T-helper 2 cell treated with Interferon-gamma antibody and Interleukin-4, amounts not matched to agents 5 μg/mL and 100 μg/mL, for 36 hours (primary cell): Measurements from ENCODE around the gene EDN1.
A peak's percentile ranks its signal among the peaks of the same experiment; 100 is the strongest.

Experiments used
- DNase-seq: peaks from one replicate; pipeline ENCODE4 v3.0.0; 2021; ENCODE audit warnings: low spot score
- H3K27ac Mint-ChIP-seq: one replicate; pipeline ENCODE4 v1.8.0; 2021; ENCODE audit warnings: mild to moderate bottlenecking, mixed read lengths
- H3K27me3 Mint-ChIP-seq: one replicate; pipeline ENCODE4 v1.8.0; 2021; ENCODE audit warnings: low read depth, mixed read lengths
- H3K36me3 Mint-ChIP-seq: one replicate; pipeline ENCODE4 v1.8.0; 2021; ENCODE audit warnings: low read depth, mixed read lengths
- H3K4me1 Mint-ChIP-seq: one replicate; pipeline ENCODE4 v1.8.0; 2021; ENCODE audit warnings: low read depth, mixed read lengths
- H3K4me3 Mint-ChIP-seq: one replicate; pipeline ENCODE4 v1.8.0; 2022; ENCODE audit warnings: mild to moderate bottlenecking, moderate library complexity, mixed read lengths
- H3K9me3 Mint-ChIP-seq: one replicate; pipeline ENCODE4 v1.8.0; 2021; ENCODE audit warnings: mixed read lengths

EDN1 gene

DNA sequence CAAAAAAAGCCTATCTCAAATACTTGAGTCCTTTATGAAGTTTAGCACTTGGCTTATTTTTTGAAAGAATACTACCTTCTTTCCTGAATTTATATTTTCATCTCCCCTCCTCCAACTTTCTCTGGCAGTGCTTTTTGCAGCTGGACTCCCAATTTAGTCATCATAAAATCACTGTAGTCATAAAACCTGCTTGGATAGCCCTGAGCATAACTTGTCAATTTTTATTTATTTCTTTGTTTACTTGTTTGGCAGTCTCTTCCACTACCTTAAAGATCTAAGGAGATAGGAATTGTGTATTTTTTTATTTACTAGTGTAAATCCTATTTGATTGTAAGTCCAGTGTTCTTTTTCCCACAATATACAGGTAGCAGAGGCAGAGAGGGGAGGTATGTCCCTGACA lies 11.2 kb upstream of the EDN1 start:
- Mint-ChIP-seq H3K9me3 (no peaks in the 10 kb centered on the region), H3K27ac (no peak overlapping the region), H3K27me3 (peaks cover 22% of the 10 kb centered on the region), H3K4me3 (no peak overlapping the region), H3K4me1 (peaks cover 6% of the 10 kb centered on the region), H3K36me3 (no peaks in the 10 kb centered on the region)
- DNase-seq = no peak

DNA sequence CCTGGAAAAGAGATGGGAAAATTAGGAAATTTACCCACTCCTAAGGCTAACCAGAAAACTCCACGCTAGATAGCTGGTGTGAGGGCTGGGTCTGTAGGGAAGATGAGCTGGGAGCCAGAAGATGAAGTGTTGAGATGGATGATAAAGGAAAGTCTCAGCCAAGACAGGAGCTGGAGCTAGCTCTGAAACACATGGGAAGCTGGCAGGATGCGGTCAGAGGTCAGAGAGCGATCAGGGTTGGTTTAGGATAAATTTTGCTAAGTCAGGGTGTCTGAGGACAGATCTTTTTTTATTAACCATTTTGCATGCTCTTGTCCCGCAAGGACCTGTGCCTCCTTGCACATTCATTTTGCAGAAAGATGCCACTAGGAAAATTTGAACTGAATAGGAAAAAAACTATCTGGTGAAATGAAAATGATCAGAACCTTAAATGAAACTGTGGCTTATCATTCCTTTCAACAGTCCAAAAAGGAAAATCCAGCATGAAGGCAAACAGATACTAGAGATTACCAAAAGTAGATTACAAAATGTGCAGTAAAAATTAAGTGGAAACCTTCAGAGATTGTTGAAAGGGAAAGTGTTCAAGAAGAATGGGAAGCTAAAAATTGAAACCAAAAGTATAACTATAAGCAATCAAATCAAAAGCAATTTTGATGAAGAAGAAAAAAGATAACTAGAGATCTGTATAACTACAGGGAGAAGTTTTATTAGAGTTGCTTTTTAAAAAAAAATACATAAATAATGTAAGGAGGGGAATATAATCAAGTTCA lies 10.7 kb upstream of the EDN1 start:
- no peak for DNase-seq
- peaks cover 22% of the 10 kb centered on the region for H3K27me3 Mint-ChIP-seq
- H3K36me3 Mint-ChIP-seq = no peaks in the 10 kb centered on the region
- peaks cover 6% of the 10 kb centered on the region for H3K4me1 Mint-ChIP-seq
- no peaks in the 10 kb centered on the region for H3K9me3 Mint-ChIP-seq
- H3K4me3 Mint-ChIP-seq = no peak overlapping the region
- H3K27ac Mint-ChIP-seq = no peak overlapping the region

DNA sequence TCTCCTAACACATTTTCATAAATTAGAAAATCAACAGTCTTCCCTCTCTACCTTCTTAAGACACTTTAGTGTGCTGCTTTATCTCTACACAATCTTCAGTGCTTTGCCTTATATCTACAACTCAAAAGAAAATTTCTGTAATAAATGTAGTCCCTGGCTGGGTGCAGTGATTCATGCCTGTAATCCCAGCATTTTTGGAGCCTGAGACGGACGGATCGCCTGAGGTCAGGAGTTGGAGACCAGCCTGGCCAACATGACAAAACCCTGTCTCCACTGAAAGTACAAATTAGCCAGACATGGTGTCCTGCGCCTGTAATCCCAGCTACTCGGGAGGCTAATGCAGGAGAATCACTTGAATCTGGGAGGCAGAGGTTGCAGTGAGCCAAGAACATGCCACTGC lies 9.7 kb upstream of the EDN1 start:
- H3K27me3 Mint-ChIP-seq = peaks cover 22% of the 10 kb centered on the region
- no peak for DNase-seq
- no peak overlapping the region for H3K4me3 Mint-ChIP-seq
- H3K27ac Mint-ChIP-seq = no peak overlapping the region
- no peaks in the 10 kb centered on the region for H3K9me3 Mint-ChIP-seq
- H3K4me1 Mint-ChIP-seq = peaks cover 6% of the 10 kb centered on the region
- H3K36me3 Mint-ChIP-seq = no peaks in the 10 kb centered on the region

DNA sequence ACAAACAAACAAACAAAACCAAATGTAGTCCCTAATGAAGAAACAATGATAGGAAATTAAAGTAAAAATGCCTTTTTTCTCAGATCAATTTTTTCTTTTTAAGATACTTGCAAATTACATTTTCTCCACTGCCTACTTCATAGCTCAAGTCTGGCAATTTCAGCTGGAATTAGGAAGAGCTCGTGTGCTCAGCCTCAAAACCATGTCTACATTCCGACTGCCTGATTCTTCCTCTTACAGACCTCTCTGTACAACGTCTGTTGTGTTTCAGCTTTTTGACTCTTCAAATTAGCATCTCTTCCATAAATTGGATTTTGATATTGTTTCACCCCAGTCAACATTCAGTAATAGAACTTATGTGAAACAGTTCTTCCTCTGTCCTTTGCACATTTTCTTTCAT lies 9.3 kb upstream of the EDN1 start:
- Mint-ChIP-seq H3K9me3 (no peaks in the 10 kb centered on the region), H3K36me3 (no peaks in the 10 kb centered on the region), H3K27me3 (peaks cover 22% of the 10 kb centered on the region), H3K4me1 (peaks cover 6% of the 10 kb centered on the region), H3K4me3 (no peak overlapping the region), H3K27ac (no peak overlapping the region)
- DNase-seq = no peak

DNA sequence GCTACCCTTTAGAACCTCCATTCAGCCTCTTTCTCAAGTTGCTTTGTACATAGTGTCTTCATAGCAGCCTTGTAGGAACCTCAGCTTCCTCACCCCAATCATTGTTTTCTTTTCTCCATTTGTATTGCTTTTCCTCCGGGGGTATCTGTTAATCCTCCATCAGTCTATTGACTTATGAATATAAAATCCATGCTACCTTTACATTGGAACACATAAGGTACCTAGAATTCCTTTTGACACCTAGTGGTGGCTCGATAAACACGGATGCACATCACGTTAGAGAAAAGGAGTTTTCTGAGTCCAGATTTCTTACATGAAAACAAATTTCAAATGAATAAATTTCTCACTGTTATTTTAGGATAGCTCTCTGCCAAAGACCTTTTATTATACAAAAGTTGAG lies 6.3 kb upstream of the EDN1 start:
- H3K4me1 Mint-ChIP-seq = peaks cover 6% of the 10 kb centered on the region
- peaks cover 23% of the 10 kb centered on the region for H3K27me3 Mint-ChIP-seq
- H3K27ac Mint-ChIP-seq = no peak overlapping the region
- H3K36me3 Mint-ChIP-seq = no peaks in the 10 kb centered on the region
- H3K4me3 Mint-ChIP-seq = no peak overlapping the region
- no peaks in the 10 kb centered on the region for H3K9me3 Mint-ChIP-seq
- DNase-seq = no peak

DNA sequence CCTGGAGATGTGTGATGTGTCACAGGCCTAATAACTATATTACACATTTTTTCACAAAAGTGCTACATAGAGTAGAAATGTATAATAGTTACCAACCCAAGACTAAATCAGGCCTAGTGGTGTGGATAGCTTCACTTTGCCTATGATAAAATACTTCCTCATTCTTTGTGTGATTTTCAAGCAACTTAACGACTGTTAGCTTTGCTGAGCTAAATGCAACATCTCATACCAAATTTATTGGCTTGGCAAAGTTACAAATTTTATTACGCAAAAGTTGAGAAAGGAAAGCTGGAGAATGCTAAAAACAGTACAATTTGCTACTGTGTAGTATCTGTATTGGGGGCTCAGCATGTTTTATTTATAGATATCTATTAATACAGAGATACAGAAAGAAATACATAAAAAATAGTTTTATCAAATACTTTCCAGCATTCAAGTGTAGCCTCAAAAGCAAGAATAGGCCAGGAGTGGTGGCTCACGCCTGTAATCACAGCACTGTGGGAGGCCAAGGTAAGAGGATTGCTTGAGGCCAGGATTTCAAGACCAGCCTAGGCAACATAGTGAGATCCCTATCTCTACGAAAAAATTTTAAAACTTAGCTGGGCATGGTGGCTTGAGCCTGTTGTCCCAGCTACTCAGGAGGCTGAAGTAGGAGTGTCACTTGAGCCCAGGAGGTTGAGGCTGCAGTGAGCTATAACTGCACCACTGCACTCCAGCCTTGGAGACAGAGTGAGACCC lies 3.6 kb upstream of the EDN1 start:
- Mint-ChIP-seq H3K36me3 (no peaks in the 10 kb centered on the region), H3K27me3 (peaks cover 39% of the 10 kb centered on the region)
- no peak for DNase-seq

DNA sequence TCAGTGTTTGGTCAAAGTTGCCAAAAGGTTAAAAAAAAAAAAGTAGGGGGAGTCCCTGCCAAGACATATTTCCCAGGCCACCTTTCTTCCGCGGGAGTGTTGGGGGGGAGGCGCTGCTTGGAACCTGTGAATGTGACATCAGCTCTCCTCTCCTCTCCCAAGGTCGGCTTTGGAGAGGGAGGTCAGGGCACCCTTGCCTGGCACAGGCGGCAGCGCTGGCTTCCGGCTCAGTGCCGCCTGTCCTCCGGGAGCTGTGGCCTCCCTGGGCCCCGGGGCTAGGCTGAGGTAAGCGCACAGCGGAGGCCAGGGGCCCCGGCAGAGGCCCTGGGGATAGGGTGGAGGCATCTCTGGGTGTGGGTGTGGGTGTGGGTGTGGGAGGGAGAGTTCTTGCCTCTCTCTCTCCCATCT lies 1.9 kb upstream of the EDN1 start:
- H3K9me3 Mint-ChIP-seq = no peaks in the 10 kb centered on the region
- DNase-seq = no peak
- H3K27ac Mint-ChIP-seq = no peak overlapping the region
- H3K27me3 Mint-ChIP-seq = peaks cover 45% of the 10 kb centered on the region
- H3K4me1 Mint-ChIP-seq = peaks cover 19% of the 10 kb centered on the region
- no peak overlapping the region for H3K4me3 Mint-ChIP-seq
- no peaks in the 10 kb centered on the region for H3K36me3 Mint-ChIP-seq

More for the DNA sequence above, 3.6 kb upstream of the EDN1 start:
- Mint-ChIP-seq H3K4me3 (no peak overlapping the region), H3K4me1 (peaks cover 17% of the 10 kb centered on the region), H3K27ac (no peak overlapping the region), H3K9me3 (no peaks in the 10 kb centered on the region)

DNA sequence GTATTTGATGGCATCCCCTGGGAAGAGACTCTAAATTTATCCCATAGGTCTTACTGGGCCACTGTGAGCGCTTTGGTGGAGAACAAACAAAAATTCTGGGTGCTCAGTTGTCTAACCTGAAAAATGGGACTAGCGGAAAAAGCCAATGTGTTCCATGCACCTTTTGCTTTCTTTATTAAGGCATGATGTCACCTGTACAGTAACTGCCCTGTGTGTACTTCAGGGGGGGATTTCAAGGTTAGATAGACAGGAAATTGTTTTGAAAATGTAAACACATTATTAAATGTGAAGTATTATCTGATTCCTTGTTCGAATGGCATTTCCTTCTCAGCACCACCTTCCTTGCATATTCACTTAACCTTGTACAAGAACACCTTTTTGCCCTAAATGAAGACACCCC lies 1.2 kb upstream of the EDN1 start:
- DNase-seq = no peak
- Mint-ChIP-seq H3K4me3 (peak overlapping the region; percentile 87), H3K4me1 (peaks cover 19% of the 10 kb centered on the region), H3K9me3 (no peaks in the 10 kb centered on the region), H3K27me3 (peaks cover 50% of the 10 kb centered on the region), H3K36me3 (no peaks in the 10 kb centered on the region), H3K27ac (no peak overlapping the region)

DNA sequence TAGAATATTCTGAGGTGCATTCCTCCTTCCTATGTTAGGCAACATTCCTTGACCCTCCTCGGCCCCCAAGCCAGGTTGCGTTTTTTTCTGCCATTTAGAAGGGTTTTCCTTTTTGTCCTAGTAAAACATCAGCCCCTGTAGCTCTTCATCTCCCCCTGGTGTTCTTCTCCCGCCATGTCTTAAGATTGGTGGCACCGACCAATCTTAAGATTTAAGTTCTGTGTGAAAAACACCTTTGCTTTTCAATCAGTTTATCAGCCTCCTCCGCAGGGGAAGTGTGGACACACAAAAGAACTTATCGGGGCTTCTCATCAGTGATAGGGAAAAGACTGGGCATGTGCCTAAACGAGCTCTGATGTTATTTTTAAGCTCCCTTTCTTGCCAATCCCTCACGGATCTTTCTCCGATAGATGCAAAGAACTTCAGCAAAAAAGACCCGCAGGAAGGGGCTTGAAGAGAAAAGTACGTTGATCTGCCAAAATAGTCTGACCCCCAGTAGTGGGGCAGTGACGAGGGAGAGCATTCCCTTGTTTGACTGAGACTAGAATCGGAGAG lies 719 bp upstream of the EDN1 start:
- peak; percentile 31 for DNase-seq
- peak overlapping the region; percentile 87 for H3K4me3 Mint-ChIP-seq
- peaks cover 19% of the 10 kb centered on the region for H3K4me1 Mint-ChIP-seq
- H3K27ac Mint-ChIP-seq = no peak overlapping the region
- H3K9me3 Mint-ChIP-seq = no peaks in the 10 kb centered on the region
- no peaks in the 10 kb centered on the region for H3K36me3 Mint-ChIP-seq
- peaks cover 54% of the 10 kb centered on the region for H3K27me3 Mint-ChIP-seq

DNA sequence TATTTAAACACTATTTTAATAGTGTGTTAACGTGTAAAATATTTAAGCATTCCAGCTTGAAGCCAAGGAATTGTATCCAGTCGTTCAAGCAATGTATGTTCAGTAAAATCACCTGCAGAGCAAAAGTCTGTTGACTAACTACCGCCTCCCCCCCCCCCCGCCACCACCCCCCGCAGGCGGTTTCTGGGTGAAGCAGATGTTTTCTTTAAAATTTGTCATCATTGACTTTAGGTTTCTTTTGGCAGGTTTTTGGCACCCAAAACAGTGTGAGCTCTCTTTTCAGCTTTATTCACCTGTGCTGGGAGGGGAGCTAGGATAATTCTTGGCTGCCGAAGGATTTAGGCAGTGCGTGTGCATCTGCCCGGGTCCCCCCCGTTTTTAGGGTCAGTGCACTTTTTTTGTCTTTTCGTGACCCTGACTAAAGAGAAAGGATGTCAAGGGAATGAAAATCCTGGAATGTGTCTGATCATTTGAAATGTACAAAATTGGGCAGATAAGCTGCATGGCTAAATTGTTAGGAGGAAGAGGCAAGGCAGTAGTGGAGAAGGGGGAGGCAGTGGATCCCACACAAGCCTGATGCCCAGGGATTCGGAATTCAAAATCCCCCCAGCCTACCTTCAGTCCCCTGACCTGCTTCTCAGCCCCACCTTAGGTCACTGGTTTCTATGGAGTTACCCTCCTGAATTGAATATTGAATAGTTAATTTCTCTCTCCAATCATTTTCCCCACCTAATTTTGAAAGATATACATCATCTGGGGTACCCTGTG lies 1.1 kb downstream of the EDN1 start:
- Mint-ChIP-seq H3K4me3 (no peak overlapping the region), H3K27me3 (peaks cover 54% of the 10 kb centered on the region), H3K4me1 (peaks cover 19% of the 10 kb centered on the region), H3K9me3 (no peaks in the 10 kb centered on the region), H3K36me3 (no peaks in the 10 kb centered on the region), H3K27ac (no peak overlapping the region)
- DNase-seq = no peak

DNA sequence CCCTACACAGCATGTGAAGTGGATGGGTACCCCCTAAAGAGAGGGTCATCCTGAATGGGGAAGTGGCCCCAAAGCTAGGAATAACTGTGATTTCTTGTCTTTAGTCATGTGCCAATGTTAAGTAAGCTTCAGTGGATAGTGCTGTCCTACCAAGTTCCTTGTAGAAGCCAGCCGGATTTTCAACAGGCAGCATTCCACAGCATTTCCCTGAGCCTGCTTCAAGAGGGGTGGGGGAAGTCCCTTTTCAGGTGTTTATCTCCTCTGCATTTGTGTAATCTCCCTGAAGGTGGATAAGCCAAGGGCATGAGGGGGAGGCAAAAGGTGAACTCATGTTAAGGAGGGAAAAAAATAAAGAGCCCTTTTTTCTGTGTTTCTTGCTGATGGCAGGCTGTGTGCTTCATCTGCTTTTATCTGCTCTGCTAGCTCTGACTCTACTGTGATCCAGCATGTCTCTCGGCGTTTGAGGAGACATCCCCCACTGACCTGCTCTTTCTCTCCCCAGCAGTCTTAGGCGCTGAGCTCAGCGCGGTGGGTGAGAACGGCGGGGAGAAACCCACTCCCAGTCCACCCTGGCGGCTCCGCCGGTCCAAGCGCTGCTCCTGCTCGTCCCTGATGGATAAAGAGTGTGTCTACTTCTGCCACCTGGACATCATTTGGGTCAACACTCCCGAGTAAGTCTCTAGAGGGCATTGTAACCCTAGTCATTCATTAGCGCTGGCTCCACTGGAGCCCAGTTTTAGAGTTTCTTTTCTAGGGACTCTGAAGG lies 1.9 kb downstream of the EDN1 start:
- Mint-ChIP-seq H3K36me3 (no peaks in the 10 kb centered on the region), H3K9me3 (no peaks in the 10 kb centered on the region), H3K27me3 (peaks cover 54% of the 10 kb centered on the region), H3K4me3 (no peak overlapping the region), H3K27ac (no peak overlapping the region), H3K4me1 (peaks cover 19% of the 10 kb centered on the region)
- no peak for DNase-seq

DNA sequence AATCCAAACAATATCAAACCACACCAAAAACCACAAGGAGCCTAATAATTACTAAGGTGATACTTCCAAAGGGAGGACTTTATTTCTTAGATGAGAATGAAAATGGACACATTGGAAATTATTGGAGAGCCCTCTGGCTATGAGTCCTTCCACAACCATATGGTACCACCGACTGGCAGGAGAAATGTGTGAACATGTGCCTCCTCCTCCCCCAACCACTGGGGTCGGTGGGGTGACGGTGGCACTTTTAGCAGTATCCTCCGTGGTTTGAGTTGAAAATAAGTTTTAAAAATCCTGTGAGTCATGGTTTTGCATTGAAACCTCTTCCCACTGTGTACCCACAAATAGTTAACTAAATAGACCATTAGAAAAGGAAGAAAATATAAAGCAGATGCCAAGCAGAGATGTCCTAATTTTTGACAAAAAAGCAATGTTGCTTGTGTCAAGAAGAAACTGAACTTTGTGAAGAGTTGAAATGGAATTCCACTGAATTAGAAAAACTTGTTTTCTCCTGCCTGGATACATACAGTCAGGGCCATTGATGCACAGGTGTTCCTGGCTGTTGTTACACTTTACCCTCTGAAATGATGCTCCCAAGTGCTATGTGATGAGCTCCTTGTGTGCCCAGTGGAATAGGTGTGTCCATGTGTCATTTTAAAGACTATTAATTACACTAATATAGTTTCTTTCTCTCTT lies 3.2 kb downstream of the EDN1 start:
- H3K9me3 Mint-ChIP-seq = no peaks in the 10 kb centered on the region
- no peak overlapping the region for H3K4me3 Mint-ChIP-seq
- no peaks in the 10 kb centered on the region for H3K36me3 Mint-ChIP-seq
- H3K27me3 Mint-ChIP-seq = peaks cover 52% of the 10 kb centered on the region
- no peak overlapping the region for H3K27ac Mint-ChIP-seq
- no peak for DNase-seq
- H3K4me1 Mint-ChIP-seq = peaks cover 19% of the 10 kb centered on the region
